ENCODE measurements around the gene GFRA1. TPM values are rescaled to one million over a fixed set of nuclear protein-coding genes. Genes with fewer than 3 reads are reported as not detected.

The GFRA1 gene
- total RNA-seq, 1 donor from 2014 or later, result 4.2 TPM

DNA sequence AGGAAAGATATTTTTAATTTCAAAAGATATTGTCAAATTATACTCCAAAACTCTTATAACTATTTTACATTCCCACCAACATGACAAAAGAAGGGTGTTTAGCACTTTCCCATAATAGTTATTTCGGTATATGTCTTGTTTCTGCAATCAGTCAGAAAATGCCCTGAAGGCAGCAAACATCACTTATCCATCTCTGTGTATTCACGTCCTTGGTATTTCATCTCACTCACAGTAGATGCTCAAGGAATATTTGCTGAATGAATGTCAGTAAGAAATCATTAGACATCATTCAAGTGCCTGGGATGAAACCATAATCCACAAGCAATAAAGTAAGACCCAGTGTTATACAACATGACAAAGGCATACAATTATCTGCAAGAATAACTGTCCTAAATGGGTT, 112.7 kb downstream of the GFRA1 start:
- Mint-ChIP-seq H3K4me3 (ENCODE audit: unreplicated experiment) (no peak overlapping the region), H3K27me3 (ENCODE audit: unreplicated experiment) (peaks cover 2% of the 10 kb centered on the region), H3K9me3 (ENCODE audit: unreplicated experiment) (no peaks in the 10 kb centered on the region), H3K36me3 (ENCODE audit: low read depth, unreplicated experiment) (no peaks in the 10 kb centered on the region), H3K27ac (ENCODE audit: unreplicated experiment) (no peak overlapping the region), H3K4me1 (ENCODE audit: unreplicated experiment) (peaks cover 2% of the 10 kb centered on the region)
- no peak for TF ChIP-seq CTCF (IDR thresholded peaks at IDR 0.05; ENCODE audit: unreplicated experiment)
- no peak for DNase-seq (ENCODE audit: low spot score)

DNA sequence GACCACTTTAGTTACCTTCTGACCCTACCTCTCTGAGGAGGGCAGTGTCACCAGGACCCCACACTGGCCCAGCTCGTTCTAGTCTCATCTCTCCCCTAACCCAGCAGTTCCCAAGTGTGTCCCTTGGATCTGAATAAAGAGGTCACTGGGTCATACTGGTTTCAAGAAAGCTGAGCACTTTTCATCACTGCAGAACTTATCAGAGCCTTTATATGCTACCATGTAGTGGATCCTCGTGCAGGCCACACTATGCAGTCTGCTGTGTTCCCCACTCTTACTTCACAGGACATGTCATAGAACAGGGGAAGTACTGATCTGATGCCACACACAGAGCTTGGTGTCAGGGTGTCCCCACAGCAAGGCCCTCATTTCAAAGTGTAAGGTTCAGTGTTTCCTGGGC, 113.8 kb downstream of the GFRA1 start:
- Mint-ChIP-seq H3K4me3 (ENCODE audit: unreplicated experiment) (no peak overlapping the region), H3K9me3 (ENCODE audit: unreplicated experiment) (no peaks in the 10 kb centered on the region), H3K27me3 (ENCODE audit: unreplicated experiment) (peaks cover 2% of the 10 kb centered on the region), H3K27ac (ENCODE audit: unreplicated experiment) (no peak overlapping the region), H3K36me3 (ENCODE audit: low read depth, unreplicated experiment) (no peaks in the 10 kb centered on the region), H3K4me1 (ENCODE audit: unreplicated experiment) (peaks cover 2% of the 10 kb centered on the region)
- no peak for TF ChIP-seq CTCF (IDR thresholded peaks at IDR 0.05; ENCODE audit: unreplicated experiment)
- DNase-seq (ENCODE audit: low spot score), result no peak

- no peaks in the 10 kb centered on the region for H3K36me3 Mint-ChIP-seq (ENCODE audit: low read depth, unreplicated experiment)
- no peak for DNase-seq (ENCODE audit: low spot score)
- peaks cover 2% of the 10 kb centered on the region for H3K27me3 Mint-ChIP-seq (ENCODE audit: unreplicated experiment)
- no peak overlapping the region for H3K4me3 Mint-ChIP-seq (ENCODE audit: unreplicated experiment)
- peaks cover 2% of the 10 kb centered on the region for H3K4me1 Mint-ChIP-seq (ENCODE audit: unreplicated experiment)
- no peak for TF ChIP-seq CTCF (IDR thresholded peaks at IDR 0.05; ENCODE audit: unreplicated experiment)
- H3K9me3 Mint-ChIP-seq (ENCODE audit: unreplicated experiment), result no peaks in the 10 kb centered on the region
- no peak overlapping the region for H3K27ac Mint-ChIP-seq (ENCODE audit: unreplicated experiment)
These were observed 115.0 kb downstream of the GFRA1 start for GRCh38 chr10:116158036-116158435.

- no peak overlapping the region for H3K27ac Mint-ChIP-seq (ENCODE audit: unreplicated experiment)
- peaks cover 2% of the 10 kb centered on the region for H3K4me1 Mint-ChIP-seq (ENCODE audit: unreplicated experiment)
- no peaks in the 10 kb centered on the region for H3K9me3 Mint-ChIP-seq (ENCODE audit: unreplicated experiment)
- no peaks in the 10 kb centered on the region for H3K36me3 Mint-ChIP-seq (ENCODE audit: low read depth, unreplicated experiment)
- no peak for DNase-seq (ENCODE audit: low spot score)
- H3K4me3 Mint-ChIP-seq (ENCODE audit: unreplicated experiment), result no peak overlapping the region
- H3K27me3 Mint-ChIP-seq (ENCODE audit: unreplicated experiment), result peaks cover 2% of the 10 kb centered on the region
- no peak for TF ChIP-seq CTCF (IDR thresholded peaks at IDR 0.05; ENCODE audit: unreplicated experiment)
These were observed 115.5 kb downstream of the GFRA1 start for GRCh38 chr10:116157485-116157884.

DNA sequence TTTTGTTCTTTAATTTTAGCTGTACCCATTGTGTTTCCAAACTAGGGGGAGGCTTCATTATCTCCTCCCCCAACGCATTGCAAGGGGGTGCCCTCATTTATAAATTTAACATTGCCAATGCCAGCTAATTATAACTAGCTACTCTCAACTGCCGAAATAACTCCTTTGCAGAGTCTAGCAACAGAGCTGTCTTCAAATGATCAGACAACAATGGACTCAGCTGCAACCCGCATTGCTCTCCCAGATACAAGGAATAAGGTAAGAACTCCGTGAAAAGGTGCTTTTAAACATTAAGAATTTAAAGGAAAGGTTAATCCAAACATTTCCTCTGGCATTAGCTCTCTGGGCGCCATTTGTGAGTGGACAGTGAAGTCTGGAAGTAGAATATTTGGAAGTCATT, 116.2 kb downstream of the GFRA1 start:
- peaks cover 2% of the 10 kb centered on the region for H3K4me1 Mint-ChIP-seq (ENCODE audit: unreplicated experiment)

More for the DNA sequence above, 116.2 kb downstream of the GFRA1 start:
- no peak overlapping the region for H3K27ac Mint-ChIP-seq (ENCODE audit: unreplicated experiment)
- H3K27me3 Mint-ChIP-seq (ENCODE audit: unreplicated experiment), result peaks cover 2% of the 10 kb centered on the region
- no peak for TF ChIP-seq CTCF (IDR thresholded peaks at IDR 0.05; ENCODE audit: unreplicated experiment)
- H3K36me3 Mint-ChIP-seq (ENCODE audit: low read depth, unreplicated experiment), result no peaks in the 10 kb centered on the region
- no peaks in the 10 kb centered on the region for H3K9me3 Mint-ChIP-seq (ENCODE audit: unreplicated experiment)
- H3K4me3 Mint-ChIP-seq (ENCODE audit: unreplicated experiment), result no peak overlapping the region
- DNase-seq (ENCODE audit: low spot score), result no peak

All from endothelial cell (in vitro differentiated cells).